GM12878 (cell line): ENCODE measurements around the gene NTM. TPM values are rescaled to one million over a fixed set of nuclear protein-coding genes. Genes with fewer than 3 reads are reported as not detected.

Experiments
- ATAC-seq: fragments of 200-7000 bp; cut with Tn5 transposase; 3 replicates; pipeline ENCODE4 v1.9.1; 2020; ENCODE audit warnings: mild to moderate bottlenecking, moderate library complexity
- BruUV-seq: library from RNA; stranded (reverse); fragments of 400-500 nt; replicated peaks from 2 replicates; lab custom pipeline; 2021; lab: Mats Ljungman, UMichigan
- CTCF ChIA-PET: fragments of 300-600 bp; sonication (Branson Sonifier 250); formaldehyde crosslinking; extraction: SDS; loops from one replicate; lab custom pipeline; 2021; ENCODE audit warnings: inconsistent platforms; lab: Yijun Ruan, JAX
- POLR2A ChIA-PET: fragments of 350-600 bp; formaldehyde crosslinking; extraction: SDS; loops from one replicate; lab custom pipeline; 2021; ENCODE audit warnings: inconsistent platforms; lab: Charles Lee
- RAD21 ChIA-PET: fragments of 300-600 bp; sonication (Branson Sonifier 250); formaldehyde crosslinking; loops from one replicate; lab custom pipeline; 2023; ENCODE audit warnings: antibody characterized with exemption; ENCODE audit not compliant: unreplicated experiment; lab: Charles Lee
- SMC1A ChIA-PET: fragments of 300-600 bp; sonication (Branson Sonifier 250); formaldehyde crosslinking; loops from one replicate; lab custom pipeline; 2023; ENCODE audit not compliant: unreplicated experiment, uncharacterized antibody; lab: Charles Lee
- DNase-seq: peaks from one replicate; pipeline ENCODE4 v3.0.0-alpha.2; 2011; ENCODE audit warnings: low read depth, low spot score
- FAIRE-seq: peaks from 3 replicates; lab custom pipeline; 2011; peaks lifted over from hg19 to GRCh38; lab: Jason Lieb, UNC
- H2AFZ ChIP-seq: 2 replicates; pipeline ENCODE4 v1.6.0; 2011; ENCODE audit warnings: low read depth, low read length, control low read depth; ENCODE audit not compliant: control insufficient read depth
- H3K27ac ChIP-seq: 2 replicates; pipeline ENCODE4 v1.5.1; 2011; ENCODE audit warnings: control low read depth; ENCODE audit not compliant: control insufficient read depth, insufficient read depth
- H3K27me3 ChIP-seq, 2 experiments: replicated peaks in 1 of 2; 2 replicates each; pipeline versions ENCODE4 v1.6.0 to v1.6.1; 2011; ENCODE audit warnings: low read length in 1 of 2; ENCODE audit not compliant: control insufficient read depth in 2 of 2, insufficient read depth in 2 of 2
- H3K36me3 ChIP-seq, 2 experiments: 2 replicates each; pipeline ENCODE4 v1.5.1; 2011; ENCODE audit warnings: low read length in 1 of 2; ENCODE audit not compliant: control insufficient read depth in 2 of 2, insufficient read depth in 2 of 2
- H3K4me1 ChIP-seq: 2 replicates; pipeline ENCODE4 v1.6.1; 2011; ENCODE audit warnings: mild to moderate bottlenecking, low read length, moderate library complexity, mixed read lengths; ENCODE audit not compliant: control insufficient read depth, insufficient read depth
- H3K4me2 ChIP-seq: 2 replicates; pipeline ENCODE4 v1.6.0; 2011; ENCODE audit warnings: control low read depth; ENCODE audit not compliant: control insufficient read depth, insufficient read depth
- H3K4me3 ChIP-seq: fragments of 200-600 bp; sonication (generic); 2 replicates; pipeline ENCODE4 v1.5.1; 2016
- H3K79me2 ChIP-seq: 2 replicates; pipeline ENCODE4 v1.6.0; 2011; ENCODE audit warnings: low read length; ENCODE audit not compliant: control insufficient read depth, insufficient read depth
- H3K9ac ChIP-seq: 2 replicates; pipeline ENCODE4 v1.8.0; 2011; ENCODE audit warnings: low read length, control low read depth, mixed read lengths; ENCODE audit not compliant: control insufficient read depth, insufficient read depth
- H3K9me3 ChIP-seq: replicated peaks from 3 replicates; pipeline ENCODE4 v1.5.1; 2011; ENCODE audit warnings: mild to moderate bottlenecking, low read length; ENCODE audit not compliant: control insufficient read depth, insufficient read depth
- H4K20me1 ChIP-seq: 2 replicates; pipeline ENCODE4 v1.6.0; 2011; ENCODE audit not compliant: control insufficient read depth, insufficient read depth
- CBX5 ChIP-seq: sonication (generic); IDR thresholded peaks from 2 replicates; pipeline ENCODE4 v1.6.1; 2016; ENCODE audit warnings: low read depth, moderate library complexity, mild to moderate bottlenecking, inconsistent platforms
- CHD1 ChIP-seq: IDR thresholded peaks from 2 replicates; pipeline ENCODE4 v1.6.1; 2012; ENCODE audit warnings: low read depth, low read length, improper control_type of control experiment
- ESRRA ChIP-seq: IDR thresholded peaks from 2 replicates; pipeline ENCODE4 v1.6.1; 2012; ENCODE audit warnings: mild to moderate bottlenecking, low read length, improper control_type of control experiment
- HDAC2 ChIP-seq: fragments of 200-600 bp; sonication (generic); IDR thresholded peaks from 2 replicates; pipeline ENCODE4 v1.6.1; 2017
- HDAC6 ChIP-seq: fragments of 200-600 bp; sonication (generic); IDR thresholded peaks from one replicate; pipeline ENCODE4 v1.8.0; 2017; ENCODE audit warnings: antibody characterized with exemption; ENCODE audit not compliant: unreplicated experiment
- IRF4 ChIP-seq: IDR thresholded peaks from 2 replicates; pipeline ENCODE4 v1.6.1; 2011; ENCODE audit warnings: low read depth, low read length
- KLF5 ChIP-seq: fragments of 450-650 bp; IDR thresholded peaks from 2 replicates; pipeline ENCODE4 v1.6.1; 2014; ENCODE audit warnings: mild to moderate bottlenecking; ENCODE audit not compliant: partially characterized antibody
- NFIC ChIP-seq: IDR thresholded peaks from 2 replicates; pipeline ENCODE4 v1.6.1; 2012; ENCODE audit warnings: low read depth, mild to moderate bottlenecking, inconsistent platforms, low read length, moderate library complexity
- PML ChIP-seq: IDR thresholded peaks from 2 replicates; pipeline ENCODE4 v1.6.1; 2012; ENCODE audit warnings: low read length, inconsistent platforms
- POLR2A ChIP-seq: IDR thresholded peaks from 2 replicates; pipeline ENCODE4 v1.6.1; 2011; ENCODE audit warnings: low read depth, mild to moderate bottlenecking, low read length
- POLR2AphosphoS2 ChIP-seq: IDR thresholded peaks from 2 replicates; pipeline ENCODE4 v1.6.1; 2011; ENCODE audit warnings: low read depth, mild to moderate bottlenecking, low read length, improper control_type of control experiment, moderate library complexity
- RAD51 ChIP-seq: fragments of 450-650 bp; IDR thresholded peaks from 2 replicates; pipeline ENCODE4 v1.6.1; 2016; ENCODE audit warnings: moderate library complexity, mild to moderate bottlenecking, inconsistent platforms
- RBBP5 ChIP-seq: fragments of 200-600 bp; sonication (generic); conservative IDR thresholded peaks from 2 replicates; pipeline ENCODE4 v1.6.1; 2016
- SIN3A ChIP-seq: IDR thresholded peaks from 2 replicates; pipeline ENCODE4 v1.6.1; 2012; ENCODE audit warnings: low read depth, low read length, improper control_type of control experiment
- SUPT20H ChIP-seq: IDR thresholded peaks from 2 replicates; pipeline ENCODE4 v1.6.1; 2011; ENCODE audit warnings: low read depth, mild to moderate bottlenecking, low read length, moderate library complexity, borderline replicate concordance; ENCODE audit not compliant: control insufficient read depth
- WGBS: methylation state at CpG from one replicate; pipeline ENCODE4 v1.1.6; 2016; ENCODE audit warnings: low lambda C conversion rate; ENCODE audit not compliant: insufficient replicate concordance, insufficient coverage; ENCODE audit errors: missing lambda C conversion rate; 5-methylcytosine and 5-hydroxymethylcytosine counted together
- in situ Hi-C: fragments of 300-500 bp; cut with MboI; formaldehyde crosslinking; loops from 9 replicates; pipeline ENCODE4 v1.14.3; 2018; ENCODE audit warnings: mixed read lengths
- intact Hi-C: fragments of 100-400 bp; cut with micrococcal nuclease; formaldehyde crosslinking; loops from one replicate; pipeline ENCODE4 v1.14.2; 2022; ENCODE audit not compliant: unreplicated experiment
- polyA plus RNA-seq, 11 experiments: library from polyadenylated mRNA; depleted of rRNA in 4 of 11; unstranded in 6 of 11; stranded (reverse) in 5 of 11; fragments of >200 nt; fragmentation: Nextera tagmentation in 4 of 11; fragmentation: Illumina TruSeq in 1 of 11; extraction: Ambion mirVana in 4 of 11; extraction: Trizol in 1 of 11; gene quantifications; 1 replicate in 1 of 11; 2 replicates in 10 of 11; pipeline versions ENCODE4 v1.2.1 to v1.2.3, GENCODE V29; 2011 to 2016; ENCODE audit warnings: inconsistent platforms in 2 of 11, missing spikeins in 2 of 11, low read depth in 1 of 11
- total RNA-seq, 4 experiments: library from RNA; depleted of rRNA in 3 of 4; stranded (reverse); fragments of >200 nt in 3 of 4; fragmentation: Illumina TruSeq in 1 of 4; extraction: Trizol in 1 of 4; gene quantifications; 2 replicates each; pipeline versions ENCODE4 v1.2.1 to v1.2.3, GENCODE V29; 2013 to 2021
- TF ChIP-seq, protein P1 (sequence below): fragments of 450-650 bp; IDR thresholded peaks from 2 replicates; pipeline ENCODE4 v1.6.1; 2017; ENCODE audit warnings: mild to moderate bottlenecking
- TF ChIP-seq, protein P2 (sequence below): fragments of 450-650 bp; formaldehyde crosslinking; IDR thresholded peaks from 2 replicates; pipeline ENCODE4 v1.4.0; 2022; ENCODE audit warnings: mild to moderate bottlenecking, moderate library complexity
- TF ChIP-seq, protein P3 (sequence below): IDR thresholded peaks from 2 replicates; pipeline ENCODE4 v1.6.1; 2012; ENCODE audit warnings: low read depth, low read length, improper control_type of control experiment
- TF ChIP-seq, protein P4 (sequence below): fragments of 450-650 bp; IDR thresholded peaks from 2 replicates; pipeline ENCODE4 v1.6.1; 2018; ENCODE audit warnings: mild to moderate bottlenecking, low read depth, moderate library complexity; ENCODE audit not compliant: partially characterized antibody

NTM gene
- total and polyA plus RNA-seq, 10 of the 15 experiments (the other 5 are each of a cell fraction or from before 2014, with no cell fraction given) = not detected

GRCh38 chr11:131454490-131454889, 84.1 kb downstream of the NTM start:
- H3K9ac ChIP-seq = no peak overlapping the region
- WGBS = 15% methylated on average over 5 of the region's 5 CpGs
- H3K27ac ChIP-seq = no peak overlapping the region
- H3K4me3 ChIP-seq = no peak overlapping the region
- ChIA-PET SMC1A (no interaction called here), POLR2A (no interaction called here), CTCF (no interaction called here), RAD21 (no interaction called here)
- H3K27me3 ChIP-seq = no peaks in the 10 kb centered on the region; a peak in 2 of 4 replicates
- DNase-seq (no peak), FAIRE-seq (no peak), ATAC-seq (no peak)
- H2AFZ ChIP-seq = no peak overlapping the region
- no peaks in the 10 kb centered on the region for H4K20me1 ChIP-seq
- BruUV-seq = no TSS peak
- in situ Hi-C loops = no loop called here
- H3K4me1 ChIP-seq = no peaks in the 10 kb centered on the region
- no peaks in the 10 kb centered on the region for H3K9me3 ChIP-seq
- intact Hi-C loops = no loop called here
- H3K79me2 ChIP-seq = no peaks in the 10 kb centered on the region
- H3K36me3 ChIP-seq = no peaks in the 10 kb centered on the region
- no peak overlapping the region for H3K4me2 ChIP-seq
- no peak for TF ChIP-seq IRF4
- TF ChIP-seq, protein P1, sequence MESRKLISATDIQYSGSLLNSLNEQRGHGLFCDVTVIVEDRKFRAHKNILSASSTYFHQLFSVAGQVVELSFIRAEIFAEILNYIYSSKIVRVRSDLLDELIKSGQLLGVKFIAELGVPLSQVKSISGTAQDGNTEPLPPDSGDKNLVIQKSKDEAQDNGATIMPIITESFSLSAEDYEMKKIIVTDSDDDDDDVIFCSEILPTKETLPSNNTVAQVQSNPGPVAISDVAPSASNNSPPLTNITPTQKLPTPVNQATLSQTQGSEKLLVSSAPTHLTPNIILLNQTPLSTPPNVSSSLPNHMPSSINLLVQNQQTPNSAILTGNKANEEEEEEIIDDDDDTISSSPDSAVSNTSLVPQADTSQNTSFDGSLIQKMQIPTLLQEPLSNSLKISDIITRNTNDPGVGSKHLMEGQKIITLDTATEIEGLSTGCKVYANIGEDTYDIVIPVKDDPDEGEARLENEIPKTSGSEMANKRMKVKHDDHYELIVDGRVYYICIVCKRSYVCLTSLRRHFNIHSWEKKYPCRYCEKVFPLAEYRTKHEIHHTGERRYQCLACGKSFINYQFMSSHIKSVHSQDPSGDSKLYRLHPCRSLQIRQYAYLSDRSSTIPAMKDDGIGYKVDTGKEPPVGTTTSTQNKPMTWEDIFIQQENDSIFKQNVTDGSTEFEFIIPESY = no peak
- TF ChIP-seq HDAC6 = no peak
- TF ChIP-seq, protein P2, sequence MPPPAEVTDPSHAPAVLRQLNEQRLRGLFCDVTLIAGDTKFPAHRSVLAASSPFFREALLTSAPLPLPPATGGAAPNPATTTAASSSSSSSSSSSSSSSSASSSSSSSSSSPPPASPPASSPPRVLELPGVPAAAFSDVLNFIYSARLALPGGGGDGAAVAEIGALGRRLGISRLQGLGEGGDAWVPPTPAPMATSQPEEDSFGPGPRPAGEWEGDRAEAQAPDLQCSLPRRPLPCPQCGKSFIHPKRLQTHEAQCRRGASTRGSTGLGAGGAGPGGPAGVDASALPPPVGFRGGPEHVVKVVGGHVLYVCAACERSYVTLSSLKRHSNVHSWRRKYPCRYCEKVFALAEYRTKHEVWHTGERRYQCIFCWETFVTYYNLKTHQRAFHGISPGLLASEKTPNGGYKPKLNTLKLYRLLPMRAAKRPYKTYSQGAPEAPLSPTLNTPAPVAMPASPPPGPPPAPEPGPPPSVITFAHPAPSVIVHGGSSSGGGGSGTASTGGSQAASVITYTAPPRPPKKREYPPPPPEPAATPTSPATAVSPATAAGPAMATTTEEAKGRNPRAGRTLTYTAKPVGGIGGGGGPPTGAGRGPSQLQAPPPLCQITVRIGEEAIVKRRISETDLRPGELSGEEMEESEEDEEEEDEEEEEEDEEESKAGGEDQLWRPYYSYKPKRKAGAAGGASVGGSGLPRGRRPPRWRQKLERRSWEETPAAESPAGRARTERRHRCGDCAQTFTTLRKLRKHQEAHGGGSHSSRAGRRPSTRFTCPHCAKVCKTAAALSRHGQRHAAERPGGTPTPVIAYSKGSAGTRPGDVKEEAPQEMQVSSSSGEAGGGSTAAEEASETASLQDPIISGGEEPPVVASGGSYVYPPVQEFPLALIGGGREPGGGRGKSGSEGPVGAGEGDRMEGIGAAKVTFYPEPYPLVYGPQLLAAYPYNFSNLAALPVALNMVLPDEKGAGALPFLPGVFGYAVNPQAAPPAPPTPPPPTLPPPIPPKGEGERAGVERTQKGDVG (CRISPR knock-in tag) = no peak
- TF ChIP-seq ESRRA = no peak
- TF ChIP-seq CBX5 = no peak
- no peak for TF ChIP-seq NFIC
- no peak for TF ChIP-seq POLR2AphosphoS2
- TF ChIP-seq SUPT20H = no peak
- TF ChIP-seq CHD1 = no peak
- TF ChIP-seq, protein P3, sequence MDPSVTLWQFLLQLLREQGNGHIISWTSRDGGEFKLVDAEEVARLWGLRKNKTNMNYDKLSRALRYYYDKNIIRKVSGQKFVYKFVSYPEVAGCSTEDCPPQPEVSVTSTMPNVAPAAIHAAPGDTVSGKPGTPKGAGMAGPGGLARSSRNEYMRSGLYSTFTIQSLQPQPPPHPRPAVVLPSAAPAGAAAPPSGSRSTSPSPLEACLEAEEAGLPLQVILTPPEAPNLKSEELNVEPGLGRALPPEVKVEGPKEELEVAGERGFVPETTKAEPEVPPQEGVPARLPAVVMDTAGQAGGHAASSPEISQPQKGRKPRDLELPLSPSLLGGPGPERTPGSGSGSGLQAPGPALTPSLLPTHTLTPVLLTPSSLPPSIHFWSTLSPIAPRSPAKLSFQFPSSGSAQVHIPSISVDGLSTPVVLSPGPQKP = no peak
- TF ChIP-seq, protein P4, sequence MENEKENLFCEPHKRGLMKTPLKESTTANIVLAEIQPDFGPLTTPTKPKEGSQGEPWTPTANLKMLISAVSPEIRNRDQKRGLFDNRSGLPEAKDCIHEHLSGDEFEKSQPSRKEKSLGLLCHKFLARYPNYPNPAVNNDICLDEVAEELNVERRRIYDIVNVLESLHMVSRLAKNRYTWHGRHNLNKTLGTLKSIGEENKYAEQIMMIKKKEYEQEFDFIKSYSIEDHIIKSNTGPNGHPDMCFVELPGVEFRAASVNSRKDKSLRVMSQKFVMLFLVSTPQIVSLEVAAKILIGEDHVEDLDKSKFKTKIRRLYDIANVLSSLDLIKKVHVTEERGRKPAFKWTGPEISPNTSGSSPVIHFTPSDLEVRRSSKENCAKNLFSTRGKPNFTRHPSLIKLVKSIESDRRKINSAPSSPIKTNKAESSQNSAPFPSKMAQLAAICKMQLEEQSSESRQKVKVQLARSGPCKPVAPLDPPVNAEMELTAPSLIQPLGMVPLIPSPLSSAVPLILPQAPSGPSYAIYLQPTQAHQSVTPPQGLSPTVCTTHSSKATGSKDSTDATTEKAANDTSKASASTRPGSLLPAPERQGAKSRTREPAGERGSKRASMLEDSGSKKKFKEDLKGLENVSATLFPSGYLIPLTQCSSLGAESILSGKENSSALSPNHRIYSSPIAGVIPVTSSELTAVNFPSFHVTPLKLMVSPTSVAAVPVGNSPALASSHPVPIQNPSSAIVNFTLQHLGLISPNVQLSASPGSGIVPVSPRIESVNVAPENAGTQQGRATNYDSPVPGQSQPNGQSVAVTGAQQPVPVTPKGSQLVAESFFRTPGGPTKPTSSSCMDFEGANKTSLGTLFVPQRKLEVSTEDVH = no peak
- TF ChIP-seq PML = no peak
- TF ChIP-seq RBBP5 = no peak
- TF ChIP-seq POLR2A = no peak
- TF ChIP-seq HDAC2 = no peak
- TF ChIP-seq SIN3A = no peak
- TF ChIP-seq RAD51 = no peak
- TF ChIP-seq KLF5 = no peak
